HG02970 (cell line): ENCODE results near the gene RBMX.

Experiments used
- ATAC-seq: cut with Tn5 transposase; IDR thresholded peaks from one replicate; pipeline ENCODE4 v1.9.1; 2021; ENCODE audit warnings: mild to moderate bottlenecking, moderate library complexity, moderate number of reproducible peaks; ENCODE audit not compliant: unreplicated experiment, low FRiP score

Gene RBMX

DNA sequence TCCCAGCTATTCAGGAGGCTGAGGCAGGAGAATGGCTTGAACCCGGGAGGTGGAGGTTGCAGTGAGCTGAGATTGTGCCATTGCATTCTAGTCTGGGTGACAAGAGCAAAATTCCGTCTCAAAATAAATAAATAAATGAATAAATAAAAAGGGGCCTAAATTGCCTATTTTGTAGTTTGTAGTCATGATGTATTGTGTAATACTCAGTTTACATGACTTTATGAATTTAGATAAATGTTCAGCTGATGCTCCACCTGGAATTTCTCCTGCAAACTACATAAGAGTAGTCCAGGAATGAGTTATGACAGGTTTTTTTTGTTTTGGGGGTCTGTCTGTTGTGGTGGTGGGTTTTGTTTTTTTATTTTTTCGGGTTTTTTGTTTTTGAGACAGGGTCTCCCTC, 31.1 kb downstream of the RBMX start:
- ATAC-seq, result no peak

DNA sequence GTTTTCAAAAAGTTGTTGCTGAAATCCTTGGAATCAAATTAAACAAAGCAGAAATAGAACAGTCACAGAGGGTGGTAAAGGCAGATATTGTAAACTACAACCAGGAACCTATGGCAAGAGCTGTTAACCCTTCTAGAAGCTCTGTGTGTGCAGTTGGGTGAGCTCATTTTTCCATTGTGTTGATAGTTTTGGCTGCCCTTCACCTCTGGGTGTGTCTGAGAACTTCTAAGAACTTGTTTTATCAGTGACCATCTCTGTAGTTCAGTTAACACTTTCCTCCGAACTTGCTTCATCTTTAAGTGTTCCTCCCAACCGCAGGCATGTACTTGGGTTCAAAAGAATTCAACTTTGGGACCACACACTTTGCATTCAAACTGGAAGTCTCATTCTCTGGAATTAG, 32.7 kb downstream of the RBMX start:
- ATAC-seq, result no peak

DNA sequence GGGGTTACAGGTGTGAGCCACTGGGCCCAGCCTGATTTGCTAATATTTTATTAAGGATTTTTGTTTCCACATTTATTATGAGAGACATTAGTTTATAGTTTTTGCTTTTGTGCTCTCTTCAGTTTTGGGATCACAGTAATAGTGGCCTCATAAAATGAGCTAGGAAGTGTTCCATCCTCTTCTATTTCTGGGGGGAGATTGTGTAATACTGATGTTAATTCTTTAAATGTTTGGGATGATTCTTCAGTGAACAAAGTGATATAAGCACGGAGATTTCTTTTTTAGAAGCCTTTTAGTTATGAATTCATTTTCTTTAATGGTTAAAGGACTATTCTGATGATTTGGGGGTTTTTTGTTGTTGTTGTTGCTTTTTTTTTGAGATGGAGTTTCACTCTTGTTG, 41.3 kb downstream of the RBMX start:
- ATAC-seq, result no peak

DNA sequence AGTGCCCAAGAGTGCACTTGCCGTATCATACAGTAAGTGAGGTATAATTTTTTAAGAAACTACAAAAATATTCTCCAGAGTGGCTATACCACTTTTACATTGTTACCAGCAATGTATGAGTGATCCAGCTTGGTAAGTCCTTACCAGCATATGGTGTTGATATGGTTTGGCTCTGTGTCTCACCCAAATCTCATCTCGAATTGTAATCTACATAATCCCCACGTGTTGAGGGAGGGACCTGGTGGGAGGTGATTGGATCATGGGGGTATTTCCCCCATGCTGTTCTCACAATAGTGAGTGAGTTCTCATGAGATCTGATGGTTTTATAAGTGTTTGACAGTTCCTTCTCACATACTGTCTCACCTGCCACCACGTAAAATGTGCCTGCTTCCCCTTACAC, 44.8 kb downstream of the RBMX start:
- no peak for ATAC-seq

DNA sequence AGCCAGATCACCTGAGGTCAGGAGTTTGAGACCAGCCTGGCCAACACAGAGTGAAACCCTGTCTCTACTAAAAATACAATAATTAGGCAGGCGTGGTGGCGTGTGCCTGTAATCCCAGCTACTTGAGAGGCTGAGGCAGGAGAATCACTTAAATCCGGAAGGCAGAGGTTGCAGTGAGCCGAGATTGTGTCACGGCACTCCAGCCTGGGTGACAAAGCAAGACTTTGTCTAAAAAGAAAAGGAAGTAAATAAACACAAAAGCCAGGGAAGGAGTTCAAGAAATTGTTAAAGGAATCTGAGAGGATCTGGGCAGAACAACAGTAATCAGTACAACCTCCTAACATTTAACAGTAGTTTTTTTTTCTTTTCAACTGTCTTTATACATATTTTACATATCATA, 51.1 kb downstream of the RBMX start:
- no peak for ATAC-seq

DNA sequence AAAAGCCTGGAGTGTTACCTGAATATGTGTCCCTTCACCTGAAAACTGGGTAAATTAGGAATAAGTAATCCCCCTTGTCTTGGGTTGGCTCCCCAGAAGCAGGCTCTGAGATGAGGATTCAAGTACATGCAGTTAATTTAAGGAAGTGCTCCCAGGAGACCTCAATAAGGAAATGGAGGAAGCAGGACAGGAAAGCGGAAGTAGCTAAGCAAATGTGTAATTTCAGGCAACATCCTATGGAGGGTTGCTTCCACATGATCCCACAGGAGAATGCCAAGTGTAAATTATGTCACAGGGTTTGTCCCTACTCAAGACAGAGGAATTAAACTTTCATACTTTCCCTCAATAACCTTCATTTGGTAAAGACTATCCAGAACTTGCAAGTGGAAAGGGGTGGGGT, 51.7 kb downstream of the RBMX start:
- no peak for ATAC-seq

DNA sequence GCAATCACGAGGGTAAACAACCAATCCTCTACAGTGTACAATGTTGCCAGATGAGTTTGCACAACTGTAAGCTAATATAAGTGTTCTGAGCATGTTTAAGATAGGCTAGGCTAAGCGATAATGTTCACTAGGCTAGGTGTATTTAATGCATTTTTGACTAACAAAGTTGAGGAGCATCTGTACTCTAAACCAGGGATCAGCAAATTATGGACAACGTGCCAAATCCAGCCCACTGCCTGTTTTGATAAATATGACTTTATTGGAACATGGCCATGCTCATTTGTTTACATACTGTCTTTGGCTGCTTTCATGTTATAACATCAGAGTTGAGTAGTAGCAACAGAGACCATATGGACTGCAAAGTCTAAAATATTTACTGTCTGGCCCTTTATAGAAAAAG, 53.5 kb downstream of the RBMX start:
- ATAC-seq, result no peak

DNA sequence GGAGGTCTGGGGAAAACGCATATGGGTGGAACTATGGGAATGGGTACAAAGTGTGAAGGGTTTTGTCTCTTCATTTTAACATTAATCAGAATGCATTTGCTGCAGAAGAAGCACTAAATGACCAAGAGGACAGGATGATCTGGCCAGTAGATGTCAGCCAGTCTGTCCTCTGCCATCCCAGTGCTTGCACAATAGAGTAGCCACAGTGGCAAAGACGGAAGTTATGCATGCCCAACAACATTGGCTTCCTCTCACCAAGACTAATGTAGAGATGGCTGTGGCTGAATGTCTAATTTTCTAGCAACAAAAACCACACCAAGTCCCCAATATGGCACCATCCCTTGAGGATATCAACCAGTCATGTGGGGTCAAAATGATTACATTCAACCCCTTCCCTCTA, 54.8 kb downstream of the RBMX start:
- no peak for ATAC-seq
